Diencephalon (tissue), 1 donor: ENCODE data around the gene ELL2. TPM values are rescaled to one million over a fixed set of nuclear protein-coding genes. Genes with fewer than 3 reads are reported as not detected.

Experiments
- total RNA-seq: library from RNA; depleted of rRNA; stranded (reverse); fragments of >200 nt; gene quantifications from one replicate; pipeline ENCODE4 v1.2.3, GENCODE V29; 2014

Gene ELL2
- 10.8 TPM for total RNA-seq

GRCh38 chr5:95961617-95962474, at the start of gene ELL2:
ELL2 (minus strand) TSS chr5:95961851; CDS start chr5:95961721, 130 bp downstream.

Other genes starting within 250 kb of the ELL2 start
- gene RHOBTB3, start 230.5 kb downstream of the ELL2 start, total RNA-seq = 250 TPM
- gene GLRX, start 139.1 kb downstream of the ELL2 start, total RNA-seq = 14.5 TPM